Thyroid gland (tissue), 4 donors: Measurements from ENCODE around the gene PRX.

Experiments used
- POLR2A ChIP-seq, 2 donors: fragments of 450-650 bp; IDR thresholded peaks; one replicate each; pipeline ENCODE4 v1.6.1; 2017; ENCODE audit warnings: antibody characterized with exemption in 2 of 2, mild to moderate bottlenecking in 2 of 2, moderate library complexity in 1 of 2
- TF ChIP-seq, protein P1 (sequence below), 6 experiments: fragments of 200-600 bp in 3 of 6; fragments of 450-650 bp in 3 of 6; sonication (generic) in 3 of 6; IDR thresholded peaks; one replicate each; pipeline ENCODE4 v1.5.1; 2016 to 2019; ENCODE audit warnings: antibody characterized with exemption in 6 of 6, mild to moderate bottlenecking in 2 of 6, inconsistent platforms in 1 of 6, moderate library complexity in 1 of 6

DNA sequence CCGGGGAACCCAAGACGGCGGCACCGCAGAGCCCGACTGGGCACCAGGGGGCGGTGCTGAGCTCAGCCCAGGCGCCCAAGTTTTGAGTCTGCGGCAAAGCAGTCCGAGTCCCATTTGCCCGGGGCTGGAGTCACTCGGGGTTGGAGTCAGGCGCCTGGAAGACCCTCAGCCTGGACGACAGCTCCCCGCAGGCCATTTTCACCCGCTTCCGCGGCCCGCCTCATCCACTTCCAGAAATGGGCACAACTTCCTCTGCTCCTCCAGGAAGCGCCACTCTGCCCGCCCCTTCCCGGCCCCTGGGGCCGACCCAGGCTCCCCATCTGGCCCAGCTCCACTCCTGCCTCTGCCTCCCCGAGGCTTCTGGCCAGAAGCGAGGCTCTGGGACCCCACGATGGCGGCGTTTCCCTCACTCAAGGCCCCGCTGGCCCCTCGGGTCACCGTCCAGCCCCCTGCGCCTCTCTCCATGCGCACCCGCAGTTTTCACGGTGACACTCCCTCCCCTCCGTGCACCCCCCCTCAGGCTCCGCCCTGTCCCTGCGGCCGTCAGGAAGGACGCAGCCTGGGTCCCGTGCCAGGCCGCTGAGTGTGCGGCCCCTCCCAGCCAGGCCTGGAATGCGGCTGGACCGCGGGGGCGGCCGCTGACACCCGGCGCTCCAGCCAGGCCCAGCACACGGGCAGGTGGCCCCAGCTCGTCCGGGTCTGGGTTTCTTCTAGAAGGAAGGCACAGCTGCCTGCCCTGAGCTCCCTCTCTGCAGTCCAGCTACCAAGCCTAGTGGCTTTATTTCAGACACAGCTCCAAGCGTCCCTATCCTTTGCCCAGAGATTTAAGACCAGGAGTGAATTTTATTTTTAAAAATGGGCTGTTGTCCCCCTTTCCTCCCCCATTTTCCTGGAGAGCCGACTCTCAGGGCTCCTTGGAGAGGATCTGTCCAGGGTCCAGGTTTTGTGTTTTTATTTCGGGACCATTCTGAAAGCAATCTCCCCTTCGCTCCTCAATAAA, 7.9 kb upstream of the PRX start:
- TF ChIP-seq POLR2A (IDR thresholded peaks at IDR 0.05) = peak; percentile 85 to 97
- TF ChIP-seq, protein P1, sequence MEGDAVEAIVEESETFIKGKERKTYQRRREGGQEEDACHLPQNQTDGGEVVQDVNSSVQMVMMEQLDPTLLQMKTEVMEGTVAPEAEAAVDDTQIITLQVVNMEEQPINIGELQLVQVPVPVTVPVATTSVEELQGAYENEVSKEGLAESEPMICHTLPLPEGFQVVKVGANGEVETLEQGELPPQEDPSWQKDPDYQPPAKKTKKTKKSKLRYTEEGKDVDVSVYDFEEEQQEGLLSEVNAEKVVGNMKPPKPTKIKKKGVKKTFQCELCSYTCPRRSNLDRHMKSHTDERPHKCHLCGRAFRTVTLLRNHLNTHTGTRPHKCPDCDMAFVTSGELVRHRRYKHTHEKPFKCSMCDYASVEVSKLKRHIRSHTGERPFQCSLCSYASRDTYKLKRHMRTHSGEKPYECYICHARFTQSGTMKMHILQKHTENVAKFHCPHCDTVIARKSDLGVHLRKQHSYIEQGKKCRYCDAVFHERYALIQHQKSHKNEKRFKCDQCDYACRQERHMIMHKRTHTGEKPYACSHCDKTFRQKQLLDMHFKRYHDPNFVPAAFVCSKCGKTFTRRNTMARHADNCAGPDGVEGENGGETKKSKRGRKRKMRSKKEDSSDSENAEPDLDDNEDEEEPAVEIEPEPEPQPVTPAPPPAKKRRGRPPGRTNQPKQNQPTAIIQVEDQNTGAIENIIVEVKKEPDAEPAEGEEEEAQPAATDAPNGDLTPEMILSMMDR (IDR thresholded peaks at IDR 0.05) = peak; percentile 78 to 93 (median 90)
